ENCODE measurements around the gene CMTM8. TPM values are rescaled to one million over a fixed set of nuclear protein-coding genes. Genes with fewer than 3 reads are reported as not detected.

The CMTM8 gene
- total RNA-seq, 2 experiments from 2014 or later: 6.4 to 6.9 TPM

DNA sequence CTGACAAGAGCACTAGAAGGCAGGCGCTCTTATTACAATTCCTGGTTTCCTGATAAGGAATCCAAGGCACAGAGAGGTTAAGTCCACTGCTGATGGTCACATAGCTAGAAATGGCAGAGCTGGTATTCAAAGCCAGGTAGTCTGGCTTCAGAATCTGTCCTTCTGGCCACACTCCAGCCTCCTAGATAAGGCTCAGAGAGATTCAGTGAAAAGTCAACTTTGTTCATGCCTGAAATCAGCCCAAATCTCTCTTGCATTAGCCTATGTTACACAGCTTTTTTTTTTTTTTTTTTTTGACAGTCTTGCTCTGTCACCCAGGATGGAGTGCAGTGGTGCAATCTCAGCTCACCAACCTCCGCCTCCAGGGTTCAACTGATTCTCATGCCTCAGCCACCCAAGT, 21.1 kb upstream of the CMTM8 start:
- peaks cover 8% of the 10 kb centered on the region for H3K9me3 Mint-ChIP-seq
- no peaks in the 10 kb centered on the region for H3K36me3 Mint-ChIP-seq (ENCODE audit: low read depth)
- H3K27ac Mint-ChIP-seq: no peak overlapping the region
- ATAC-seq (no peak), DNase-seq (no peak)
- H3K27me3 Mint-ChIP-seq: peaks cover 8% of the 10 kb centered on the region
- ChIA-PET POLR2A (no interaction called here), CTCF (no interaction called here)
- TF ChIP-seq, protein P1, sequence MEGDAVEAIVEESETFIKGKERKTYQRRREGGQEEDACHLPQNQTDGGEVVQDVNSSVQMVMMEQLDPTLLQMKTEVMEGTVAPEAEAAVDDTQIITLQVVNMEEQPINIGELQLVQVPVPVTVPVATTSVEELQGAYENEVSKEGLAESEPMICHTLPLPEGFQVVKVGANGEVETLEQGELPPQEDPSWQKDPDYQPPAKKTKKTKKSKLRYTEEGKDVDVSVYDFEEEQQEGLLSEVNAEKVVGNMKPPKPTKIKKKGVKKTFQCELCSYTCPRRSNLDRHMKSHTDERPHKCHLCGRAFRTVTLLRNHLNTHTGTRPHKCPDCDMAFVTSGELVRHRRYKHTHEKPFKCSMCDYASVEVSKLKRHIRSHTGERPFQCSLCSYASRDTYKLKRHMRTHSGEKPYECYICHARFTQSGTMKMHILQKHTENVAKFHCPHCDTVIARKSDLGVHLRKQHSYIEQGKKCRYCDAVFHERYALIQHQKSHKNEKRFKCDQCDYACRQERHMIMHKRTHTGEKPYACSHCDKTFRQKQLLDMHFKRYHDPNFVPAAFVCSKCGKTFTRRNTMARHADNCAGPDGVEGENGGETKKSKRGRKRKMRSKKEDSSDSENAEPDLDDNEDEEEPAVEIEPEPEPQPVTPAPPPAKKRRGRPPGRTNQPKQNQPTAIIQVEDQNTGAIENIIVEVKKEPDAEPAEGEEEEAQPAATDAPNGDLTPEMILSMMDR (IDR thresholded peaks at IDR 0.05): no peak
- H3K4me3 Mint-ChIP-seq: no peak overlapping the region
- H3K4me1 Mint-ChIP-seq (ENCODE audit: low read depth): no peaks in the 10 kb centered on the region
- intact Hi-C loops (cut with micrococcal nuclease): no loop called here

DNA sequence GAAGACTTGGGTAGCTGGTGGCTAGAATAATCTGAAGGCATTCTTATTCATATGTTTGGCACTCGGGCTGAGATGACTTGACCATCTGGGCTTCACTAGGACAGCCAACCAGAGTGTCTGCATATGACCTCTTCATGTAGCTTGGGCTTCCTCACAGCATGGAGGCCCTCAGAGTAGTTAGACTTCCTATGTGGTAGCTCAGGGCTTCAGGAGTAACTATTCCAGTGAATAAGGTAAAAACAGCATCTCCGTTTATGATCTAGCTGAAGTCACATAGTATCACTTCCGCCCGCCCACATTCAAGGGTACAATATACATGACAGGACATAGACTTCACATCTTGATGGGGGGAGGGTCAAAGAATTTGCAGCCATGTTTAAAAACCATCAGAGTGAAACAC, 18.9 kb upstream of the CMTM8 start:
- Mint-ChIP-seq H3K9me3 (peaks cover 8% of the 10 kb centered on the region), H3K4me3 (no peak overlapping the region), H3K27me3 (peaks cover 12% of the 10 kb centered on the region), H3K27ac (no peak overlapping the region), H3K4me1 (ENCODE audit: low read depth) (no peaks in the 10 kb centered on the region), H3K36me3 (ENCODE audit: low read depth) (no peaks in the 10 kb centered on the region)
- ChIA-PET CTCF (interaction anchor here (1.0 kb wide), 1 partner anchor 17 kb away, joined by 3 read pairs; no protein-coding TSS in a partner anchor), POLR2A (no interaction called here)
- ATAC-seq (no peak), DNase-seq (no peak)
- intact Hi-C loops (cut with micrococcal nuclease): no loop called here
- TF ChIP-seq, protein P1 (IDR thresholded peaks at IDR 0.05): no peak

DNA sequence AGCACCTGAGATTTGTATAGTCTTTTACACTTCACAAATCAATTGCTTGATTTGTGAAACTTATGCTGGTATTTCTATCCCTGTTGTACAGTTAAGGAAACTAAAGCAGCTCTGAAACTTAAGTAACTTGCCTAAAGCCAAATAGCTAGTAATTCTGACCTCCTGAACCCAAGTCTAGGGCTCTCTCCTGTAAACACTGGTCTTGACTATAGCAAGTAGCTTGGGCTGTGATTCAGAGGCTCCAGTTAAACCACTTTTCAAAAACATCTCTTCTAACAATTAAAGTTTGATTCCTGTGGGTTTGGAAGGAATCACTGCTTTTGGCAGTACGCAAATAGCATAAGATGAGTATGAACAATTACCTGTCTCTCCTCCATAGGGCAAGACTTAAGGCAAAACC, 18.5 kb upstream of the CMTM8 start:
- Mint-ChIP-seq H3K4me1 (ENCODE audit: low read depth) (no peaks in the 10 kb centered on the region), H3K27ac (no peak overlapping the region), H3K9me3 (peaks cover 8% of the 10 kb centered on the region), H3K4me3 (no peak overlapping the region), H3K27me3 (peaks cover 12% of the 10 kb centered on the region), H3K36me3 (ENCODE audit: low read depth) (no peaks in the 10 kb centered on the region)
- ChIA-PET POLR2A (no interaction called here), CTCF (interaction anchor here (1.0 kb wide), 1 partner anchor 16 kb away, joined by 3 read pairs; no protein-coding TSS in a partner anchor)
- no peak for DNase-seq
- no peak for ATAC-seq
- TF ChIP-seq, protein P1 (IDR thresholded peaks at IDR 0.05): no peak
- intact Hi-C loops (cut with micrococcal nuclease): no loop called here

DNA sequence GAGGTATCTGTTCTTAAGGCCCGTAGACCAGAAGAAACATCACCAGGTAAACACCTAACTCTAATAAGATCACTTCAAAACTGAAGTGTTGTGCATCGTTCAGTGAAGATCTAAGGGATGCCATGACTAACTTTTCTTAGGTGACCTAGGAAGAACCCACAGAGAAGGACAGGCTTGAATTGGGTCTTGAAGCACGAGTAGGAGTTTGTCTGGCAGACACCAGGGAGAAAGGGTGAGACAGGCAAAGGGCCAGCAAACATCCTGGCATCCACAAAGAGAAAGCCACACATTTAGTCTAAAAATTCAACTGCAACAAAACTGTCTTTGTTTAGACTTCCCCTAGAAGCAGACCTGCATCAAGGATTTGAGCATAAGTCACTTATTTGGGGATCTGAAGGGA, 15.5 kb upstream of the CMTM8 start:
- ChIA-PET CTCF (interaction anchor here (8.3 kb wide), 1 partner anchor 17 kb away, joined by 40 read pairs; the partner anchor contains the start of gene CMTM8), POLR2A (no interaction called here)
- H3K4me3 Mint-ChIP-seq: no peak overlapping the region
- intact Hi-C loops (cut with micrococcal nuclease): no loop called here
- H3K27me3 Mint-ChIP-seq: peaks cover 13% of the 10 kb centered on the region
- no peak overlapping the region for H3K27ac Mint-ChIP-seq
- TF ChIP-seq, protein P1 (IDR thresholded peaks at IDR 0.05): no peak
- DNase-seq (no peak), ATAC-seq (no peak)
- peaks cover 9% of the 10 kb centered on the region for H3K9me3 Mint-ChIP-seq
- H3K4me1 Mint-ChIP-seq (ENCODE audit: low read depth): no peaks in the 10 kb centered on the region
- H3K36me3 Mint-ChIP-seq (ENCODE audit: low read depth): no peaks in the 10 kb centered on the region

DNA sequence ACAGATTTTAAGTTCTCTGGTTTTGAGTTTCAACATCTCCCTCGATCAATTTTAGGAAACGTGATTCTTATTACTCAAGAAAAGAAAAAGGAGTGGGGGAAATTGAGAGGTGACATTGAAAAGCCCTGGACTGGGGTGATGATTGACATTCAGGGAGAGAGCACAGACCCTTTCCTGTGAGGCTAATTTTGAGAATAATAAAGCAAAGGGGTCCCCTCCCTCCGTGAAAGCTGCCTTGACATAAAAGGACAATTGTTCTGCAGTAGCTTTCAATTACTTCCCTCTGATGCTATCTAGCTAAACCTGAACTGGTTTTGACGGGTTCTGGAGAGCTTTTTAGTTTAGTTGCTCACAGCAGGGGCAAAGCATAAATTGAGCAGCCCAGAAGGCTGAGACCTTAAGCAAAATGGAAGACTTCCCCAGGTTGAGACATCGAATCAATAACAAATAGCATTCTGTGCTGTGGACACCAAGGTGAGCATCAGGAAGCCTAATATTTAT, 14.4 kb upstream of the CMTM8 start:
- ATAC-seq (no peak), DNase-seq (no peak)
- Mint-ChIP-seq H3K27me3 (peaks cover 7% of the 10 kb centered on the region), H3K4me3 (no peak overlapping the region), H3K36me3 (ENCODE audit: low read depth) (no peaks in the 10 kb centered on the region), H3K27ac (no peak overlapping the region), H3K9me3 (peaks cover 9% of the 10 kb centered on the region), H3K4me1 (ENCODE audit: low read depth) (no peaks in the 10 kb centered on the region)
- TF ChIP-seq, protein P1 (IDR thresholded peaks at IDR 0.05): no peak
- intact Hi-C loops (cut with micrococcal nuclease): no loop called here
- ChIA-PET POLR2A (no interaction called here), CTCF (interaction anchor here (1.1 to 8.3 kb wide), 2 partner anchors 16 to 49 kb away, joined by 3 to 40 read pairs; partner anchors contain the start of gene CMTM8)
